GM12864 (cell line): ENCODE results near the gene MITF.

Source experiments
- DNase-seq: peaks from one replicate; pipeline ENCODE4 v3.0.0-alpha.2; 2011; ENCODE audit warnings: low read depth
- H3K4me3 ChIP-seq: 2 replicates; pipeline ENCODE4 v1.5.1; 2011; ENCODE audit warnings: mild to moderate bottlenecking, low read depth, low read length, control low read depth
- CTCF ChIP-seq: IDR thresholded peaks from 2 replicates; pipeline ENCODE4 v1.5.1; 2011; ENCODE audit warnings: low read depth, mild to moderate bottlenecking, moderate library complexity, low read length, control low read depth, inconsistent platforms; ENCODE audit errors: missing control alignments

Gene MITF

GRCh38 chr3:69746119-69746518 is 6.9 kb downstream of the MITF start:
- no peak for TF ChIP-seq CTCF
- no peak overlapping the region for H3K4me3 ChIP-seq
- no peak for DNase-seq

GRCh38 chr3:69747511-69748258 is 8.4 kb downstream of the MITF start:
- TF ChIP-seq CTCF: no peak
- DNase-seq: no peak
- no peak overlapping the region for H3K4me3 ChIP-seq

DNA sequence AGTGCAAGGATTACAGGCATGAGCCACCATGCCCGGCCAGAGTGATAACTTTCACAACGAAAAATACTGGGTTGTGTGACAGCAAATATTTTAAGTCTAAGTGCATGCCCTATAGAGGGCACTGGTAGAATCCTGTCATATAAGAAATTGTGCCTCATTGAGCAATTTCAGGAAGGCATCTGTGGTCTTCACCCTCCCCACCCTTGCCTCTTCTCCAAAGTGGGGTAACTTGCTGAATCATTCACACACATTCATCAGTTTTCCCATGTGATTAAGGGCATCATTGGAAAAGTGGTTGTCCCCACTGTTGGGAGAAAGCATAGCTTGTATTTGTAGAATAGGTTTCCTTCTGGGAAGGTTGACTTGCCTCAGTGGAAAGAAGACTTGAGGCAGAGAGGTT is 9.2 kb downstream of the MITF start:
- TF ChIP-seq CTCF: no peak
- DNase-seq: no peak
- no peak overlapping the region for H3K4me3 ChIP-seq

DNA sequence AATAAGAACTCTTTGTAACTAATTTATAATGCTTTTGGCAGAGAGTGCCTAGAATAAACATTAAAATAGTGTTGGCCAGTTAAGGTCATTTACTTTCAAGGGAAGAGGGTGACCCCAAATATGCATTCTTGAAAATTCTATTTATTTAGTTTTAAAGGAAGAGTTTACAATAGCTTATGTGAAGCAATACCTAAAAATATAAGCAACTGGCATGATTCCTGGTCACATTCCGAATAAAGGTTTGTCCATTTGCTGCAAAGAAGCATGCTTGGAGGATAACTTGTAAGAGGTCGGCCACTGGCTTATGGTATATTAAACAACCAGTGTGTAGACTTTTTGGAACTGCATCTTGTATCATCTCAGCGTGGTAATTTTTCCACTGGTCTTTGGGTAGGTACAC is 10.2 kb downstream of the MITF start:
- TF ChIP-seq CTCF: no peak
- H3K4me3 ChIP-seq: no peak overlapping the region
- no peak for DNase-seq

GRCh38 chr3:69750549-69750948 is 11.3 kb downstream of the MITF start:
- TF ChIP-seq CTCF: no peak
- no peak for DNase-seq
- no peak overlapping the region for H3K4me3 ChIP-seq

GRCh38 chr3:69751074-69751476 is 11.8 kb downstream of the MITF start:
- H3K4me3 ChIP-seq: no peak overlapping the region
- TF ChIP-seq CTCF: no peak
- no peak for DNase-seq

- DNase-seq: no peak
- TF ChIP-seq CTCF: no peak
- no peak overlapping the region for H3K4me3 ChIP-seq
Measured at GRCh38 chr3:69752241-69752640, 13.0 kb downstream of the MITF start.
